HG03280 (cell line): ENCODE data around the gene CNTN1.

Experiments
- ATAC-seq: cut with Tn5 transposase; IDR thresholded peaks from one replicate; pipeline ENCODE4 v1.9.1; 2021; ENCODE audit warnings: mild to moderate bottlenecking, moderate library complexity; ENCODE audit not compliant: unreplicated experiment

The CNTN1 gene

DNA sequence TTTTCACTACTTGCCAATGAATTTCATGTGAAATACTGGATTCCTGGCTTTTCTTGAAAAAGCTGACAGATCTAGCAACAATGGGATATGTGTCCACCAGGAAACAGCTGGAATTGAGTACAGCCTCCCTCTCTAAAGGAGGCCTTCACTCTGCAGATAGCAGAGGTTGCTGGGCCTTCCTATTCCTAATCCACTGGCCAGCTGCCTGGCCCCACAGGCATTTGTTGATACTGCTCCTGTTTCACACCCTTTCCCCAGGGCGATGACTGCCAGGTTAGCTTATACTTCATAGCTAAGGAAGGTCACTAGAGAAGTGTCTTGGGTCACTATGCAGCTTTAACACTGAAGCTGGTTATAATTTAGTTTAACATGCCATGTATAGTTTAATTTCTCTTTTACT is 408.3 kb downstream of the CNTN1 start:
- ATAC-seq: no peak

DNA sequence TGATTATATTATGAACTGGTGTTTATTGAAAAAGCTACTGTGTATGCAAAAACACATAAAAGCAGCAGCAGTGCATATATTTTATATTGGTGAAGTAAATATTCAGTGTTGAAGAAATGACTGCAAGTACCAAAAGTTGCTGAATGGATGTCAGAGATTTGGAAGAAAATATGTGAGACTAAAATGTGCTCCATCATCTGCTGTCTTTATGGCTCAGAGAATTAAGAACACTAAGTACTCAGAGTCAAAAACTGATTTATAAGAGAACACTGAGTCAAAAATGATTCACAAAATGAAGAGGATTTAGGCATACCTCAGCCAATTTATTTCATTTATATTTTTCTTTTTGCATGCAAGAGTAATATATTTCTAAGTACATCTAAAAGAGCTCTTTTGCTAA is 409.6 kb downstream of the CNTN1 start:
- no peak for ATAC-seq

DNA sequence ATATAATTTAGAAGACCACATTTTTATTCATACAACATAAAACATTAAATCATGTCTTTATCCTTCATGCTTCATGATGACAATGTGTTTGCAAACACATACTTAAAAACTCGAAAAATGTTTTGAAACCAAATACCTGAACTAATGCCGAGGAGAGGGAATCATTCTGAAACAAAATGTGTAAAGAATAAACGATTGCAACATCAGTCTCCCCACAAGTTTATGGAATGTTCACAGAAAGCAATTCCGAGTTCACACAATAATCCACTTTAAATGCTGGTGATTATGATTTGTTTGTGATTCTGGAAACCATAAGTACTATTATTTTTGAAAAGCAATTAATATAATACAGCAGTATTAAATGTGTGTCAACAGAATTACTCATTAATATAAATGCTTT is 411.4 kb downstream of the CNTN1 start:
- ATAC-seq: no peak

DNA sequence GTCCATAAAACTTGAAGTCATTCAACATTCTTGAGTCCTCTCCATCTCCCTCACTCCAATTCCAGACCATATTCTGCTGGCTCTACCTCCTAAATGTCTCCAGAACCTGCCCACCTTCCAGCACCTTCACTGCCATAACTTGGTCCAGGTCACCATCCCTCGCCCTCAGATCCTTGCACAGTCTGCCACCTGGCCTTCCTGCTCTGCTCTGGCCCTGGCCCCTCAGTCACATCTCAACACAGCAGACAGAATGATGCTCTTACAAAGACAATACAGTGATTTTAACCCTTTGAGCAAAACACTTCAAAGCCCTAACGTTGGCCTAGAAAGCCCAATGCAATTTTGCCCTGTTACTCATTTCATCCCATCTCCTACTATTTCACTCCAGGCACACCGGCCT is 414.1 kb downstream of the CNTN1 start:
- no peak for ATAC-seq

DNA sequence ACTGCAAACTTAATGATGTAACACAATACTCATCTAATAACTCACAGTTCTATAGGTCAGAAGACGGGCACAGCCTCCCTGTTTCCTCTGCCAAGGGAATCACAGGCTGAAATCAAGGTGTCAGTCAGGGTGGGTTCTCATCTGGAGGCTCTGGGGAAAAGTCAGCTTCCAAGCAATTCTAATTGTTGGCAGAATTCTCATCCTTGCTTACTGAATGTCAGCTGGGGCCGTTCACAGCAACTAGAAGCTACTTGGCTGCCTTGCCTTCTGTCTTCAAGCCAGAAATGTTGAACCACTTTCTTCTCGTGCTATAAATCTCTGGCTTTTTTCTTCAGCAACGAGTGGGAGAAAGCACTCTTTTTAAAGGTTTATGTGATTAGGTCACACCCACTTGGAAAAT is 415.8 kb downstream of the CNTN1 start:
- ATAC-seq: no peak

DNA sequence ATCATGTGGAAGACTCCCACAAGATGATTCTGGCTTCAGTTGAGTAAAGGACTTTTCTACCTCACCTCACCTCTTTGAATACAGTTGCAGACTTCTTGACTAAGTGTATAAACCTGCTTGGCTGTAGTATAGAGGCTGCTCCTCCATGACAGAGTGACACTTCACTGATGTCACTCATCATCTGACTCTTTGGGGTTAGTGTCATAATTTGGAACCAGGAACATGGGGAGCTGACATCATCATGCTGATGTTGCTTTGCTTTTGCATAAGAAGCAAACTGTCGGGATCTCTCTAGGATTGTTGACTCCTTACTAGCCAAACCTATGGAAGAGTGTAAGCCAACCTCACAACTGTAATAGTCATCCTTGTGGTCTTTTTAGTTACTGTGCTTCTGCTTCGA is 420.7 kb downstream of the CNTN1 start:
- ATAC-seq: no peak

DNA sequence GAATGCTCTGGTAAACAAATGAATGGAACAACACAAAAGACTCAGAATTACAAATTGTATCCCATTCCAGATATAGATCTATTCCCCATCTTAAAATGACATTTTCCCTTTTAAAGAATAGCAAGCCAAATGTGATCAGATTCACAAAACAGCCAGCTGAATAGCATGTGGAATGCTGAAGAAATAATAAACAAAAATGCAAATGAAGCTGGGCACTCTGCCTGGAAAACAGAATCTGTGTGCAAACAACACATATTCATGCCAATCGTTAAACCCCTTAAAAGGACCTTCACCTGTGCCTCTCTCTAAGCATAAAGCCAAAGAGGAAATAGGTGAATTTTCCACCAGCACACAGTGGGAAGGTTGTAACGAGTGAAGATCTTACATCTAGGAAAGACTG is 428.0 kb downstream of the CNTN1 start:
- ATAC-seq: no peak

DNA sequence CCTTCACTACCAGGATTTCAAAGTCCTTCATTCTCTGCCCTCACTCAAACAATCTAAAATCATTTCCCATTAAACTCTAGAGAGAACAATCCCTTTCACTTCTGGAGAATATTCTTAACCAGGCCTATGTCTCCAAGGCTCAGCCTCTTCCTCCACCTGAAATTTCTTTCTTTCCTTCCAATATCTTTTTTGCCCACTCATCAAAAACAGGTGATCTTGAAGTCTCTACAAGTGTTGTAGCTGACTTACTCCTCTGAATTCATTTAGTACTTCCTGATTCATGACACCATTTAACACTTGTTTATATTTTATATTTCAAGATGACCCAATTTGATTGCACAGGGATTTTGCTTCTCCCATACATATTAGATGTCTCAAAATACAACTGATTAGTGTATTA is 429.1 kb downstream of the CNTN1 start:
- no peak for ATAC-seq
